Duodenal mucosa (tissue), 2 donors: Measurements from ENCODE around the gene ZBTB16.

Source experiments
- H3K27ac ChIP-seq: one replicate; pipeline ENCODE4 v1.7.0; 2013; ENCODE audit warnings: low read depth, low read length
- H3K27me3 ChIP-seq, 2 donors: one replicate each; pipeline ENCODE4 v1.7.0; 2013; ENCODE audit warnings: low read length in 2 of 2, control low read depth in 1 of 2; ENCODE audit not compliant: insufficient read depth in 2 of 2, control insufficient read depth in 1 of 2
- H3K36me3 ChIP-seq, 2 donors: one replicate each; pipeline ENCODE4 v1.7.0; 2013; ENCODE audit warnings: low read length in 2 of 2, control low read depth in 1 of 2; ENCODE audit not compliant: insufficient read depth in 2 of 2, control insufficient read depth in 1 of 2
- H3K4me1 ChIP-seq, 2 donors: one replicate each; pipeline ENCODE4 v1.7.0; 2013; ENCODE audit warnings: low read length in 2 of 2, control low read depth in 1 of 2; ENCODE audit not compliant: insufficient read depth in 2 of 2, control insufficient read depth in 1 of 2
- H3K4me3 ChIP-seq, 2 donors: one replicate each; pipeline ENCODE4 v1.7.0; 2013; ENCODE audit warnings: low read length in 2 of 2, low read depth in 1 of 2
- H3K9ac ChIP-seq, 2 donors: one replicate each; pipeline ENCODE4 v1.7.0; 2013; ENCODE audit warnings: low read length in 2 of 2, low read depth in 1 of 2
- H3K9me3 ChIP-seq, 2 donors: one replicate each; pipeline ENCODE4 v1.7.0; 2013; ENCODE audit warnings: low read length in 2 of 2, control low read depth in 1 of 2; ENCODE audit not compliant: control insufficient read depth in 1 of 2

ZBTB16 gene

GRCh38 chr11:114195981-114196731 lies 136.6 kb downstream of the ZBTB16 start:
- H3K9me3 ChIP-seq = no peaks in the 10 kb centered on the region
- H3K27me3 ChIP-seq = no peaks in the 10 kb centered on the region
- peaks cover 0 to 20% of the 10 kb centered on the region in 2 donors for H3K4me1 ChIP-seq
- no peak overlapping the region for H3K27ac ChIP-seq
- H3K36me3 ChIP-seq = no peaks in the 10 kb centered on the region
- H3K9ac ChIP-seq = no peak overlapping the region
- H3K4me3 ChIP-seq = no peak overlapping the region

- Histone ChIP-seq H3K4me3 (no peak overlapping the region), H3K9ac (no peak overlapping the region), H3K27me3 (no peaks in the 10 kb centered on the region), H3K4me1 (peaks cover 0 to 20% of the 10 kb centered on the region in 2 donors), H3K36me3 (no peaks in the 10 kb centered on the region), H3K27ac (no peak overlapping the region), H3K9me3 (no peaks in the 10 kb centered on the region)
Measured at GRCh38 chr11:114196997-114197703, 137.6 kb downstream of the ZBTB16 start.

GRCh38 chr11:114197799-114198500 lies 138.4 kb downstream of the ZBTB16 start:
- peaks cover 0 to 20% of the 10 kb centered on the region in 2 donors for H3K4me1 ChIP-seq
- H3K27ac ChIP-seq = no peak overlapping the region
- no peaks in the 10 kb centered on the region for H3K36me3 ChIP-seq
- H3K4me3 ChIP-seq = no peak overlapping the region
- H3K27me3 ChIP-seq = no peaks in the 10 kb centered on the region
- no peaks in the 10 kb centered on the region for H3K9me3 ChIP-seq
- H3K9ac ChIP-seq = no peak overlapping the region

- no peaks in the 10 kb centered on the region for H3K27me3 ChIP-seq
- H3K4me1 ChIP-seq = peaks cover 0 to 20% of the 10 kb centered on the region in 2 donors
- no peak overlapping the region for H3K4me3 ChIP-seq
- no peak overlapping the region for H3K27ac ChIP-seq
- H3K36me3 ChIP-seq = no peaks in the 10 kb centered on the region
- H3K9me3 ChIP-seq = no peaks in the 10 kb centered on the region
- no peak overlapping the region for H3K9ac ChIP-seq
Measured at GRCh38 chr11:114199051-114199450, 139.5 kb downstream of the ZBTB16 start.

- Histone ChIP-seq H3K36me3 (no peaks in the 10 kb centered on the region), H3K4me3 (no peak overlapping the region), H3K9me3 (no peaks in the 10 kb centered on the region), H3K27ac (no peak overlapping the region), H3K4me1 (peaks cover 0 to 14% of the 10 kb centered on the region in 2 donors), H3K27me3 (no peaks in the 10 kb centered on the region), H3K9ac (no peak overlapping the region)
Measured at GRCh38 chr11:114200351-114201133, 141.0 kb downstream of the ZBTB16 start.

- Histone ChIP-seq H3K4me1 (peaks cover 0 to 14% of the 10 kb centered on the region in 2 donors), H3K4me3 (no peak overlapping the region), H3K9me3 (no peaks in the 10 kb centered on the region), H3K36me3 (no peaks in the 10 kb centered on the region), H3K27ac (no peak overlapping the region), H3K27me3 (no peaks in the 10 kb centered on the region), H3K9ac (no peak overlapping the region)
Measured at GRCh38 chr11:114201219-114201618, 141.7 kb downstream of the ZBTB16 start.

- H3K27ac ChIP-seq = no peak overlapping the region
- H3K4me3 ChIP-seq = no peak overlapping the region
- H3K9ac ChIP-seq = no peak overlapping the region
- no peaks in the 10 kb centered on the region for H3K27me3 ChIP-seq
- H3K9me3 ChIP-seq = no peaks in the 10 kb centered on the region
- no peaks in the 10 kb centered on the region for H3K36me3 ChIP-seq
- H3K4me1 ChIP-seq = peaks cover 0 to 7% of the 10 kb centered on the region in 2 donors
Measured at GRCh38 chr11:114202011-114202609, 142.6 kb downstream of the ZBTB16 start.

GRCh38 chr11:114207096-114207495 lies 147.6 kb downstream of the ZBTB16 start:
- no peaks in the 10 kb centered on the region for H3K9me3 ChIP-seq
- H3K4me3 ChIP-seq = no peak overlapping the region
- peaks cover 6 to 15% of the 10 kb centered on the region in 2 donors for H3K4me1 ChIP-seq
- no peaks in the 10 kb centered on the region for H3K36me3 ChIP-seq
- H3K27me3 ChIP-seq = no peaks in the 10 kb centered on the region
- no peak overlapping the region for H3K27ac ChIP-seq
- no peak overlapping the region for H3K9ac ChIP-seq

- H3K36me3 ChIP-seq = no peaks in the 10 kb centered on the region
- peaks cover 6 to 15% of the 10 kb centered on the region in 2 donors for H3K4me1 ChIP-seq
- no peaks in the 10 kb centered on the region for H3K9me3 ChIP-seq
- no peak overlapping the region for H3K27ac ChIP-seq
- no peak overlapping the region for H3K9ac ChIP-seq
- no peak overlapping the region for H3K4me3 ChIP-seq
- H3K27me3 ChIP-seq = no peaks in the 10 kb centered on the region
Measured at GRCh38 chr11:114208377-114208776, 148.9 kb downstream of the ZBTB16 start.
